ENCODE data around the gene DHRS3. TPM values are rescaled to one million over a fixed set of nuclear protein-coding genes. Genes with fewer than 3 reads are reported as not detected.

DHRS3 gene, protein sequence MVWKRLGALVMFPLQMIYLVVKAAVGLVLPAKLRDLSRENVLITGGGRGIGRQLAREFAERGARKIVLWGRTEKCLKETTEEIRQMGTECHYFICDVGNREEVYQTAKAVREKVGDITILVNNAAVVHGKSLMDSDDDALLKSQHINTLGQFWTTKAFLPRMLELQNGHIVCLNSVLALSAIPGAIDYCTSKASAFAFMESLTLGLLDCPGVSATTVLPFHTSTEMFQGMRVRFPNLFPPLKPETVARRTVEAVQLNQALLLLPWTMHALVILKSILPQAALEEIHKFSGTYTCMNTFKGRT
- total RNA-seq, result 29.3 and 63.7 TPM in 2 replicates

DNA sequence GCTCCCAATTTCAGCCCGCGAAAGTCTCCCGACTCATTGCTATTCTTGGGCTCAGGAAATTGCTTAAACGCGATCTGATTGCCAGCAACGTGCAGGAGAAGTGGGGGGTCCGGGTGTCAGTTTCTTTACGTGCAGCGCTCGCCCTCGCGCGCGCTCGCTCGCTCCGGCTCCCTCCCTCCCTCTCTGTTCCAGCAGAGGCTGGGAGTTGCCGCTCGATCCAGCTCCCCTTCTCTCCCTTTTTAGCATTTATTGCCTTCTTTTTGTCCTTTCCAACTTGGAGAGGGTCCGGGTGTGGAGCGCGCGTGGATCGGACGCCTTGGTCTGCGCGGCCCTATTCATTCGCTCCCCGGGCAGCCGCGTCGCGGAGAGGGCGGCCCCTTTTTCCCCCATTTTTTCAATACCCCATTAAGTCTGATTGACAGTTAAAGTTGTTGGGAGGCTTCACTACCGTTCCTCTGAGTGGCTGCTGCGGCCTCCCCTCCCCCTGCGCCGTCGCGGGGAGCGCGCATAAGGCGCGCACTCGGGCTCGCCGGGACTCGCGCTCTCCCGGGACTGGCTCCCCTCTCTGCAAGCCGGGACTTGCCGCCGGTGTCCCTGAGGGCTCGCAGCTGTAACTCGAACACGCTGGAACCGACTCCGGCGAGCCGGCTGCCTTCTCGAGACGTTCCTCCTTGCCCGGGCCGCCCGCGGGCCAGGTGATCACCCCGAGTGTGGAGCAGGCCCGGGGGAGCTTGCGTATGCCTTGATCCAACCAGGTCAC lies at the start of gene DHRS3:
Gene DHRS3 (minus strand): TSS at position 310 of the 760 bp plus-strand sequence. CDS start 862 bp downstream, outside the sequence.
- FAIRE-seq (no peak), DNase-seq (ENCODE audit: low read depth) (peak; percentile 90)
- peaks cover 10% of the 10 kb centered on the region for H3K27me3 ChIP-seq (ENCODE audit: control insufficient read depth, insufficient read depth, low read length)
- TF ChIP-seq, protein P1, sequence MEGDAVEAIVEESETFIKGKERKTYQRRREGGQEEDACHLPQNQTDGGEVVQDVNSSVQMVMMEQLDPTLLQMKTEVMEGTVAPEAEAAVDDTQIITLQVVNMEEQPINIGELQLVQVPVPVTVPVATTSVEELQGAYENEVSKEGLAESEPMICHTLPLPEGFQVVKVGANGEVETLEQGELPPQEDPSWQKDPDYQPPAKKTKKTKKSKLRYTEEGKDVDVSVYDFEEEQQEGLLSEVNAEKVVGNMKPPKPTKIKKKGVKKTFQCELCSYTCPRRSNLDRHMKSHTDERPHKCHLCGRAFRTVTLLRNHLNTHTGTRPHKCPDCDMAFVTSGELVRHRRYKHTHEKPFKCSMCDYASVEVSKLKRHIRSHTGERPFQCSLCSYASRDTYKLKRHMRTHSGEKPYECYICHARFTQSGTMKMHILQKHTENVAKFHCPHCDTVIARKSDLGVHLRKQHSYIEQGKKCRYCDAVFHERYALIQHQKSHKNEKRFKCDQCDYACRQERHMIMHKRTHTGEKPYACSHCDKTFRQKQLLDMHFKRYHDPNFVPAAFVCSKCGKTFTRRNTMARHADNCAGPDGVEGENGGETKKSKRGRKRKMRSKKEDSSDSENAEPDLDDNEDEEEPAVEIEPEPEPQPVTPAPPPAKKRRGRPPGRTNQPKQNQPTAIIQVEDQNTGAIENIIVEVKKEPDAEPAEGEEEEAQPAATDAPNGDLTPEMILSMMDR (IDR thresholded peaks at IDR 0.05; ENCODE audit: insufficient read depth, low read length, severe bottlenecking), result no peak
- H3K36me3 ChIP-seq (ENCODE audit: control insufficient read depth, insufficient read depth, low read length), result no peaks in the 10 kb centered on the region
- peak within 1 kb of the TSS; percentile 76 for H3K4me3 ChIP-seq (ENCODE audit: low read depth, low read length)

DNA sequence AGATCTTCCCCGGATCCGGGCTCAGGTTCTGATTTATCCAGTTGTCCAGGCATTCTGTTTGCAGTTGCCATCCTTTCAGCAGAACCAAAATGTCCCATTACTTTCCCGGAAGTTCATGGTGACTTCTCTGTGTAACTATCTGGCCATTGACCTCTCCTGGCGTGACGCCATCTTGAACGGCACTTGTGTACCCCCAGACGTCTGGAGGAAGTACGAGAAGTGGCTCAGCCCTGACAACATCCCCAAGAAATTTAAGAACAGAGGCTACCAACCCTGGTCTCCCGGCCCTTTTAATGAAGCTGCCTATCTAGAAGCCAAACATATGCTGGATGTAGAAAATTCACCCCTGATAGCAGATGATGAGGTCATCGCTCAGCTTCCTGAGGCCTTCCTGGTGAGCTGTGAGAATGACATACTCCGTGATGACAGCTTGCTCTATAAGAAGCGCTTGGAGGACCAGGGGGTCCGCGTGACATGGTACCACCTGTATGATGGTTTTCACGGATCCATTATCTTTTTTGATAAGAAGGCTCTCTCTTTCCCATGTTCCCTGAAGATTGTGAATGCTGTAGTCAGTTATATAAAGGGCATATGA lies 48.2 kb upstream of the DHRS3 start:
- no peak for DNase-seq (ENCODE audit: low read depth)

DNA sequence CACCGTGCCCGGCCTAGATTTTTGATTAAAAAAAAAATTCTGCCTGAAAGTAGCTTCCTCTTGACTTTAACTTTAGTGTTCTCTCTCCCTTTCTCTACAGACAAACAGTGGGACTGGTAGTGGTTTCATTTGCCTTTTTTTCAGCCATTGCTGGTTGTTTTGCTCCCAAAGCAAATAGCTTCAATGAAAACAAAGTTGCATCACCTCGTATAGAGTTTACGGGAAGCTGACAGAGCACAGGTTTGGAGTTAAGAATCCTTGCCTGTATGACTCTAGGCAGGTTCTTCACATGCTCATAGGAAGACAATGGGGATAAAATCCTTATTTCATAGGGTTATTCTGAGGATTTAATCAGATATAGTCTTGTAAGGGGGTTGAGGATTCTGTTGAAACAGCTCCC lies 47.5 kb upstream of the DHRS3 start:
- H3K27me3 ChIP-seq (ENCODE audit: control insufficient read depth, insufficient read depth, low read length), result no peaks in the 10 kb centered on the region
- no peaks in the 10 kb centered on the region for H3K36me3 ChIP-seq (ENCODE audit: control insufficient read depth, insufficient read depth, low read length)
- DNase-seq (ENCODE audit: low read depth) (no peak), FAIRE-seq (no peak)
- TF ChIP-seq, protein P1 (IDR thresholded peaks at IDR 0.05; ENCODE audit: insufficient read depth, low read length, severe bottlenecking), result no peak
- H3K4me3 ChIP-seq (ENCODE audit: low read depth, low read length), result no peak overlapping the region

More for the DNA sequence above, 48.2 kb upstream of the DHRS3 start:
- TF ChIP-seq, protein P1 (IDR thresholded peaks at IDR 0.05; ENCODE audit: insufficient read depth, low read length, severe bottlenecking), result no peak
- no peak for FAIRE-seq
- Histone ChIP-seq H3K36me3 (ENCODE audit: control insufficient read depth, insufficient read depth, low read length) (no peaks in the 10 kb centered on the region), H3K27me3 (ENCODE audit: control insufficient read depth, insufficient read depth, low read length) (no peaks in the 10 kb centered on the region), H3K4me3 (ENCODE audit: low read depth, low read length) (no peak overlapping the region)

DNA sequence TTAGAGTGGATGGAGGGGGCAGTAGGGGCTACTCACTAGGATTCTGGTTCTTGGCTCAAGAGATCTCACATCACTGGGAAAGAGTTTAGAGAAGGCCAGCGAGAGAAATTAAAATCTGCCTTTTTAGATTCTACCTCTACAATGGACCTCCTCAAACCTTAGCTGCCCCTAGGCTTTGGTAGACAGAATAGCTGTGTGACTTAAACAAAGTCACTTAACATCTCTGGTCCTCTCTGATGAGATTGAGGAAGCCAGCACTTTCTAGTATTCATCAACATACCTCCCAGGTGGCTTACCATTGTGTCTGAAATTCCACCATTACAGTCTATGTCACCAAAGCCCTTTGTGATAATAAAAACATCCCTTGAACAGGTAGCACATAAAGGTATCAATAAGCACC lies 44.5 kb upstream of the DHRS3 start:
- no peak for DNase-seq (ENCODE audit: low read depth)
- TF ChIP-seq, protein P1 (IDR thresholded peaks at IDR 0.05; ENCODE audit: insufficient read depth, low read length, severe bottlenecking), result no peak
- Histone ChIP-seq H3K27me3 (ENCODE audit: control insufficient read depth, insufficient read depth, low read length) (no peaks in the 10 kb centered on the region), H3K4me3 (ENCODE audit: low read depth, low read length) (no peak overlapping the region), H3K36me3 (ENCODE audit: control insufficient read depth, insufficient read depth, low read length) (no peaks in the 10 kb centered on the region)
- no peak for FAIRE-seq

DNA sequence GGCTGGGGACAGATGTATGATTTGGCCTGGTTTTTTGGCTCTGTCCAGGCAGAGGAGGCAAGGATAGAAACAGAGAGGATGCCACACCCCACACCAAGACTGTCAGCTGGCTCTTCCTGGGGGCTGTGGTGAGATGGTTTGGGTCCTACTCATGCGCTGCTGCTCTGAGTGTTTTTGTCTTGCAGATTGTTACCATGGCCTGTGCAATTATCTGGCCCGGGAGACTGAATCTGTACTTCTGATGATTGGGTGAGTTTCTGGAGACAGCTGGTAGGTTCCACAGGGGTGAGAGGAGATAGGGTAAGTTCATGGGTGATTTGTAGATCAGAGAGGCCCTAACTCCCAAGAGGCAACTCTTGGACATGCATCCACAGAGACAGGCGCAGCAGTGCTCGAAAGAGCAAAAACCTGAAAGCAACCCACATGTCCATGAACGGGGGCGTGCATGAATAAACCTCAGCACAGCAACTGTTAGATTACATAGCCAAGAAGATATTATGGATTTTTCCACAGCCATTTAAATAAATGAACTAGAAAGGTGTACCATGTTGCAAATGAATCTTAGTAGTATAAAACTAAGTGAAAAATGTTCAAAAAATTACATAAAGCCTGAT lies 43.7 kb upstream of the DHRS3 start:
- Histone ChIP-seq H3K36me3 (ENCODE audit: control insufficient read depth, insufficient read depth, low read length) (no peaks in the 10 kb centered on the region), H3K27me3 (ENCODE audit: control insufficient read depth, insufficient read depth, low read length) (no peaks in the 10 kb centered on the region), H3K4me3 (ENCODE audit: low read depth, low read length) (no peak overlapping the region)
- TF ChIP-seq, protein P1 (IDR thresholded peaks at IDR 0.05; ENCODE audit: insufficient read depth, low read length, severe bottlenecking), result no peak
- DNase-seq (ENCODE audit: low read depth) (no peak), FAIRE-seq (no peak)

Data from bronchial epithelial cell (primary cell).